ENCODE data around the gene CLSTN1. TPM values are rescaled to one million over a fixed set of nuclear protein-coding genes. Genes with fewer than 3 reads are reported as not detected.
A peak's percentile ranks its signal among the peaks of the same experiment; 100 is the strongest.

Gene CLSTN1
- total RNA-seq, 3 donors from 2014 or later, result 166 to 275 (median 224) TPM

DNA sequence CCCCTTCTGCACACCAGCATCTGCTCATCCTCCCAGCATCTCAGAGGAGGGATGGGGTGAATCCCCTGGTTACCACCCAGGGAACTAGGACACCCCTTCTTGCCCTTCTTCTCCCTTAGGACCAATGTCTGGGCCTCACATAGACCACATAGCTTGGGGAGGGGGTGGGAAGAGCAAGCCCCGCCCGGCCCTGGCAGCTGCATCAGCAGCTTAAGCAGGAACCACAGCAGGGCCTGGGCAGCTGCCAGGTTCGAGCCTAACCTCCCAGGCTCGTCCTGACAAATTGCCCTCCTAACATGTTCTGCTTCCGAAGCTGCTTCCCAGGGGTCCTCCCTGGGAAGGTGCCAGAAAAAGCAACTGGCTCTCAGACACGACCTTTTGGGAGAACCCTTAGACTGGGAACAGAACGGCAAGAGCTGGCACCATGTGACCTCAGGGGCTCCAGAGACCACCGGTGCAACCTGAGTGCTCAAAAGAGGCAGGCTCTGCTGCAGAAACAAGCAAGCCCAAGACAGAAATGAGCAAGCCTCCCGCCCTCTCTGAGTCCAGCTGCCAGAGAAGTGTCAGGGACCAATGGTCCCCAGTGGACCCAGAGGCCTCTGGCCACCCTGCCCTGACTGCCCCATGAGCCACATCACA is 18.4 kb upstream of the CLSTN1 start:
- H3K4me1 ChIP-seq (ENCODE audit: low read depth), result peaks cover 24% of the 10 kb centered on the region
- H3K36me3 ChIP-seq (ENCODE audit: low read depth), result no peaks in the 10 kb centered on the region
- H3K4me3 ChIP-seq, result no peak overlapping the region
- intact Hi-C loops (cut with DNase I, micrococcal nuclease), result no loop called here
- no peaks in the 10 kb centered on the region for H3K9me3 ChIP-seq
- DNase-seq, result peak in 2 of 3 donors; percentile 35 to 53
- no peak for ATAC-seq
- TF ChIP-seq CTCF (IDR thresholded peaks at IDR 0.05), result no peak

DNA sequence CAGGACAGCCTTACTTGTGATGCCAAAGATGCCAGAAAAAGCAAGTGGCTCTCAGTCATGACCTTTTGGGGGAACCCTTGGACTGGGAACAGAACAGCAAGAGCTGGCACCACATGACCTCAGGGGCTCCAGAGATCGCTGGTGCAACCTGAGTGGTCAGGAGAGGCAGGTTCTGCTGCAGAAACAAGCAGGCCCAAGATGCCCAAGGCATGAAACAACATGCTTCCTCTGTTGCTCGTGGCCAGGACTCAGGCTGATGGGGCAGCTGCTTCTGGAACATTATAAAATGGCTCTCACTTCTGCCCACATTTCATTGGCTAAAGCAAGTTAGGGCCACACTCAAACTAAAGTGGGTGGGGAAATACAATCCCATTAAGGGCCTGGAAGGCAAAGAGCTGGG is 17.7 kb upstream of the CLSTN1 start:
- TF ChIP-seq CTCF (IDR thresholded peaks at IDR 0.05), result no peak
- H3K4me1 ChIP-seq (ENCODE audit: low read depth), result peaks cover 24% of the 10 kb centered on the region
- no peaks in the 10 kb centered on the region for H3K9me3 ChIP-seq
- no peak overlapping the region for H3K4me3 ChIP-seq
- intact Hi-C loops (cut with DNase I, micrococcal nuclease), result no loop called here
- peak in 2 of 3 donors; percentile 18 to 19 for DNase-seq
- ATAC-seq, result no peak
- H3K36me3 ChIP-seq (ENCODE audit: low read depth), result no peaks in the 10 kb centered on the region

GRCh38 chr1:9840176-9840575 is 16.4 kb upstream of the CLSTN1 start:
- DNase-seq (peak in 2 of 3 donors; percentile 7 to 16), ATAC-seq (no peak)
- Histone ChIP-seq H3K4me3 (no peak overlapping the region), H3K9me3 (no peaks in the 10 kb centered on the region), H3K4me1 (ENCODE audit: low read depth) (peaks cover 32% of the 10 kb centered on the region), H3K36me3 (ENCODE audit: low read depth) (no peaks in the 10 kb centered on the region)
- intact Hi-C loops (cut with DNase I, micrococcal nuclease), result no loop called here
- no peak for TF ChIP-seq CTCF (IDR thresholded peaks at IDR 0.05)

- ATAC-seq (no peak), DNase-seq (peak in 2 of 3 donors; percentile 29 to 39)
- Histone ChIP-seq H3K9me3 (no peaks in the 10 kb centered on the region), H3K4me3 (no peak overlapping the region), H3K4me1 (ENCODE audit: low read depth) (peaks cover 32% of the 10 kb centered on the region), H3K36me3 (ENCODE audit: low read depth) (no peaks in the 10 kb centered on the region)
- intact Hi-C loops (cut with DNase I, micrococcal nuclease), result no loop called here
- no peak for TF ChIP-seq CTCF (IDR thresholded peaks at IDR 0.05)
Observed at GRCh38 chr1:9838946-9839345, 15.2 kb upstream of the CLSTN1 start.

DNA sequence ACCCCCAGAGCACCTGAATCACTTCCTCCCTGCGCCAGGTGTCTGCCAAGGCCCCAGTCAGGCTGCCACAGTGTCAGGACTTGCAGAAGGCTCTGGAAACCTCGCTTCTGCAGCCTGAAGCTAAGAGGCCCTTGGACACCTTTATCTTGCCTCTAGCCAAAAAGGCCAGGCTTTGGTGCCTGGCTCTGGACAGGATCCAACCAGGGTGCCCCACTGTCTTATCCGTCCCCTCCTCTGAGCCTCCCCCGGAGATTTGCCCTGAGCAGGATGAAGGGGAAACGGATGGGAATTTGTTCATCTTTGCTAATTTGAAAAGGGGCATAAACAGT is 12.8 kb upstream of the CLSTN1 start:
- peak in 1 of 3 donors; percentile 34 for DNase-seq
- ATAC-seq, result no peak
- intact Hi-C loops (cut with DNase I, micrococcal nuclease), result no loop called here
- peaks cover 20% of the 10 kb centered on the region for H3K4me1 ChIP-seq (ENCODE audit: low read depth)
- no peaks in the 10 kb centered on the region for H3K9me3 ChIP-seq
- H3K4me3 ChIP-seq, result no peak overlapping the region
- no peaks in the 10 kb centered on the region for H3K36me3 ChIP-seq (ENCODE audit: low read depth)
- no peak for TF ChIP-seq CTCF (IDR thresholded peaks at IDR 0.05)
